Measurements from ENCODE around the gene CD22. TPM values are rescaled to one million over a fixed set of nuclear protein-coding genes. Genes with fewer than 3 reads are reported as not detected.
A peak's percentile ranks its signal among the peaks of the same experiment; 100 is the strongest.

The CD22 gene
- total RNA-seq, 3 donors from 2014 or later (not counting 1 experiment from before 2014, with no cell fraction given), result 4.3 to 7.0 (median 6.0) TPM

GRCh38 chr19:35342430-35342829, 13.4 kb downstream of the CD22 start:
- Mint-ChIP-seq H3K9me3 (no peaks in the 10 kb centered on the region), H3K36me3 (no peaks in the 10 kb centered on the region), H3K4me1 (peaks cover 10 to 15% of the 10 kb centered on the region in 2 donors), H3K27ac (no peak overlapping the region), H3K27me3 (ENCODE audit: low read depth in 2 of 2) (peaks cover 10 to 17% of the 10 kb centered on the region in 2 donors), H3K4me3 (no peak overlapping the region)
- no peak for ATAC-seq
- 86% methylated on average over 5 of the region's 5 CpGs for WGBS (ENCODE audit: insufficient coverage)
- Histone ChIP-seq H3K4me1 (ENCODE audit: control insufficient read depth, insufficient read depth, low read length) (peaks cover 19% of the 10 kb centered on the region), H3K27me3 (ENCODE audit: control insufficient read depth, insufficient read depth, low read length) (no peaks in the 10 kb centered on the region), H3K4me3 (ENCODE audit: low read length) (no peak overlapping the region), H3K27ac (ENCODE audit: low read length) (no peak overlapping the region), H3K9me3 (ENCODE audit: control insufficient read depth, insufficient read depth, low read length) (no peaks in the 10 kb centered on the region), H3K36me3 (ENCODE audit: control insufficient read depth, insufficient read depth, low read length) (no peaks in the 10 kb centered on the region)
- DNase-seq, result no peak
- intact Hi-C loops (cut with micrococcal nuclease), result no loop called here
- TF ChIP-seq, protein P1, sequence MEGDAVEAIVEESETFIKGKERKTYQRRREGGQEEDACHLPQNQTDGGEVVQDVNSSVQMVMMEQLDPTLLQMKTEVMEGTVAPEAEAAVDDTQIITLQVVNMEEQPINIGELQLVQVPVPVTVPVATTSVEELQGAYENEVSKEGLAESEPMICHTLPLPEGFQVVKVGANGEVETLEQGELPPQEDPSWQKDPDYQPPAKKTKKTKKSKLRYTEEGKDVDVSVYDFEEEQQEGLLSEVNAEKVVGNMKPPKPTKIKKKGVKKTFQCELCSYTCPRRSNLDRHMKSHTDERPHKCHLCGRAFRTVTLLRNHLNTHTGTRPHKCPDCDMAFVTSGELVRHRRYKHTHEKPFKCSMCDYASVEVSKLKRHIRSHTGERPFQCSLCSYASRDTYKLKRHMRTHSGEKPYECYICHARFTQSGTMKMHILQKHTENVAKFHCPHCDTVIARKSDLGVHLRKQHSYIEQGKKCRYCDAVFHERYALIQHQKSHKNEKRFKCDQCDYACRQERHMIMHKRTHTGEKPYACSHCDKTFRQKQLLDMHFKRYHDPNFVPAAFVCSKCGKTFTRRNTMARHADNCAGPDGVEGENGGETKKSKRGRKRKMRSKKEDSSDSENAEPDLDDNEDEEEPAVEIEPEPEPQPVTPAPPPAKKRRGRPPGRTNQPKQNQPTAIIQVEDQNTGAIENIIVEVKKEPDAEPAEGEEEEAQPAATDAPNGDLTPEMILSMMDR (IDR thresholded peaks at IDR 0.05), result no peak

DNA sequence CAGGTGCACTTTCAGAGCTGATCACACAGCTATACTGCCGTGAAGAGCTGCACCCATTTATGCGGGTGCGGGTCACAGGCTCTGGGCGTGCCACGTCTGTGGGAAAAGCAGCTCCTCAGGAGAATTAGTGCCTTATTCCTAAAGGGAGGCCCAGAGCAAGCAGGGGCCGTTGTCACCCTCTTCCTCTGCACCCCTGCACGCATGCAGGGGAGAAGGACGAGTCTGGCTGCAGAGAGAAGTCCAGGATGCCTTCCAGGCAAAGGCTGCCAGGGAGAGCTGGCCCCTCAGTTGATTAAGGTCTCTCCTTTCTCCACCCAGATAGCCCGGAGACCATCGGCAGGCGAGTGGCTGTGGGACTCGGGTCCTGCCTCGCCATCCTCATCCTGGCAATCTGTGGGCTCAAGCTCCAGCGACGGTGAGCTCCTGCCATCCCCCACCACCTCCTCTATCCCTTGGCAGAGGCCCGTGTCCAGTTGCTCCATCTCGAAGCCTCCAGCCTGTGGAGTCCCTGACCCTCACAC, 15.6 kb downstream of the CD22 start:
- DNase-seq, result peak in 1 of 2 donors; percentile 13
- Mint-ChIP-seq H3K9me3 (no peaks in the 10 kb centered on the region), H3K4me3 (no peak overlapping the region), H3K36me3 (no peaks in the 10 kb centered on the region), H3K4me1 (peaks cover 10 to 21% of the 10 kb centered on the region in 2 donors), H3K27ac (no peak overlapping the region), H3K27me3 (ENCODE audit: low read depth in 2 of 2) (peaks cover 10 to 23% of the 10 kb centered on the region in 2 donors)
- peaks cover 29% of the 10 kb centered on the region for H3K4me1 ChIP-seq (ENCODE audit: control insufficient read depth, insufficient read depth, low read length)
- H3K9me3 ChIP-seq (ENCODE audit: control insufficient read depth, insufficient read depth, low read length), result no peaks in the 10 kb centered on the region
- intact Hi-C loops (cut with micrococcal nuclease), result no loop called here
- ATAC-seq, result no peak
- no peaks in the 10 kb centered on the region for H3K36me3 ChIP-seq (ENCODE audit: control insufficient read depth, insufficient read depth, low read length)
- H3K27ac ChIP-seq (ENCODE audit: low read length), result no peak overlapping the region
- H3K4me3 ChIP-seq (ENCODE audit: low read length), result no peak overlapping the region
- TF ChIP-seq, protein P1 (IDR thresholded peaks at IDR 0.05), result no peak
- no peaks in the 10 kb centered on the region for H3K27me3 ChIP-seq (ENCODE audit: control insufficient read depth, insufficient read depth, low read length)
- 87% methylated on average over 17 of the region's 17 CpGs for WGBS (ENCODE audit: insufficient coverage)

DNA sequence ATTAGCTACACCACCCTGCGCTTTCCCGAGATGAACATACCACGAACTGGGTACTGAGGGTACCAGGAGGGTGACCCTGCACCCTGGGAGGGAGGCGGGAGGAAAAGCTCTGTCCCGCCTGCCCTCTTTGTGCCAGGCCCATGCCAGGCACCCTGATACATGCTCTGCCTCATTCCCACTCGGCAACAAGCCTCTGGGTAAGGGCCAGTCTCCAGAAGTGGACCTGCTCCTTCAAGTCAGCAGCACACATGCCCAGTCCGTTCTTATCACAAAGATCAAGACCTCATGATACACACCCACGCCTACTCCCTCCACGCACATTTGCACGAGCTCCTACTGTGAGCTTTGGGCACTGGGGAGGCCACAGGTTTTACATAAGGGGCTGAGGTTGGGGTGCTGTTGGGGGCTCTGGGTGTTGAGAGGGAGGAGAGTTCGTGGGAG, 16.7 kb downstream of the CD22 start:
- Mint-ChIP-seq H3K27me3 (ENCODE audit: low read depth in 2 of 2) (peaks cover 10 to 23% of the 10 kb centered on the region in 2 donors), H3K36me3 (no peaks in the 10 kb centered on the region), H3K4me1 (peaks cover 10 to 21% of the 10 kb centered on the region in 2 donors), H3K9me3 (no peaks in the 10 kb centered on the region), H3K4me3 (no peak overlapping the region), H3K27ac (no peak overlapping the region)
- no peaks in the 10 kb centered on the region for H3K9me3 ChIP-seq (ENCODE audit: control insufficient read depth, insufficient read depth, low read length)
- H3K4me3 ChIP-seq (ENCODE audit: low read length), result no peak overlapping the region
- 69% methylated on average over 10 of the region's 11 CpGs for WGBS (ENCODE audit: insufficient coverage)
- TF ChIP-seq, protein P1 (IDR thresholded peaks at IDR 0.05), result no peak
- H3K36me3 ChIP-seq (ENCODE audit: control insufficient read depth, insufficient read depth, low read length), result no peaks in the 10 kb centered on the region
- no peak overlapping the region for H3K27ac ChIP-seq (ENCODE audit: low read length)
- no peaks in the 10 kb centered on the region for H3K27me3 ChIP-seq (ENCODE audit: control insufficient read depth, insufficient read depth, low read length)
- ATAC-seq, result no peak
- peaks cover 29% of the 10 kb centered on the region for H3K4me1 ChIP-seq (ENCODE audit: control insufficient read depth, insufficient read depth, low read length)
- peak in 1 of 2 donors; percentile 13 for DNase-seq
- intact Hi-C loops (cut with micrococcal nuclease), result no loop called here
